A549 (cell line): ENCODE data around the gene PMFBP1. TPM values are rescaled to one million over a fixed set of nuclear protein-coding genes. Genes with fewer than 3 reads are reported as not detected.

Experiments
- ATAC-seq, 2 experiments: fragments of 200-7000 bp in 1 of 2; fragments of >200 bp in 1 of 2; cut with Nextera tagmentation in 1 of 2; cut with Tn5 transposase in 1 of 2; 3 replicates each; pipeline versions ENCODE4 v1.8.0 to v1.9.1; 2018 to 2020; ENCODE audit warnings: mild to moderate bottlenecking in 1 of 2, moderate library complexity in 1 of 2
- CTCF ChIA-PET: fragments of 300-600 bp; sonication (Branson Sonifier 250); formaldehyde crosslinking; extraction: SDS; loops from one replicate; lab custom pipeline; 2021; ENCODE audit warnings: antibody characterized with exemption, inconsistent platforms; lab: Yijun Ruan, JAX
- POLR2A ChIA-PET: fragments of 350-600 bp; formaldehyde crosslinking; extraction: SDS; loops from one replicate; lab custom pipeline; 2021; ENCODE audit warnings: antibody characterized with exemption, inconsistent platforms; lab: Yijun Ruan, JAX
- DNase-seq, 2 experiments: peaks; one replicate each; pipeline versions ENCODE4 v3.0.0 to v3.0.0-alpha.2; 2011 to 2016; ENCODE audit warnings: low read depth in 1 of 2, low spot score in 1 of 2
- FAIRE-seq: peaks from 2 replicates; lab custom pipeline; 2011; peaks lifted over from hg19 to GRCh38; lab: Jason Lieb, UNC
- H3K27ac ChIP-seq, 2 experiments: fragments of >200 bp; sonication (Bioruptor Twin); formaldehyde crosslinking; 3 replicates each; pipeline ENCODE4 v1.5.1; 2016 to 2017
- H3K4me1 ChIP-seq: fragments of >200 bp; sonication (Bioruptor Twin); formaldehyde crosslinking; 3 replicates; pipeline ENCODE4 v1.6.1; 2016
- H3K4me2 ChIP-seq: fragments of >200 bp; sonication (Bioruptor Twin); formaldehyde crosslinking; 3 replicates; pipeline ENCODE4 v1.6.1; 2016
- H3K4me3 ChIP-seq: fragments of >200 bp; sonication (Bioruptor Twin); formaldehyde crosslinking; 3 replicates; pipeline ENCODE4 v1.5.1; 2016
- H3K9me3 ChIP-seq: fragments of >200 bp; sonication (Bioruptor Twin); formaldehyde crosslinking; 3 replicates; pipeline ENCODE4 v1.6.1; 2016
- ATOH8 ChIP-seq: fragments of 250-450 bp; sonication (Bioruptor Pico); IDR thresholded peaks from 2 replicates; pipeline ENCODE4 v1.5.0; 2020; ENCODE audit warnings: low read depth, mild to moderate bottlenecking, moderate library complexity
- CBX8 ChIP-seq: fragments of 200-600 bp; sonication (generic); IDR thresholded peaks from 2 replicates; pipeline ENCODE4 v1.6.1; 2016
- CHD2 ChIP-seq: fragments of 150-350 bp; IDR thresholded peaks from 2 replicates; pipeline ENCODE4 v1.6.1; 2014; ENCODE audit warnings: low read length; ENCODE audit not compliant: partially characterized antibody
- CTCF ChIP-seq: fragments of >200 bp; sonication (Bioruptor Twin); formaldehyde crosslinking; IDR thresholded peaks from 3 replicates; pipeline ENCODE4 v1.5.1; 2016
- E2F6 ChIP-seq: IDR thresholded peaks from 2 replicates; pipeline ENCODE4 v1.6.1; 2012; ENCODE audit warnings: low read depth, borderline replicate concordance
- EHMT2 ChIP-seq: fragments of 200-600 bp; sonication (generic); IDR thresholded peaks from 2 replicates; pipeline ENCODE4 v1.6.1; 2016; ENCODE audit warnings: antibody characterized with exemption, low read depth, mild to moderate bottlenecking, moderate library complexity
- ELK1 ChIP-seq: fragments of 150-350 bp; IDR thresholded peaks from 2 replicates; pipeline ENCODE4 v1.6.1; 2014; ENCODE audit warnings: low read depth, mild to moderate bottlenecking, low read length
- EP300 ChIP-seq, 2 experiments: fragments of >200 bp; sonication (Bioruptor Twin); formaldehyde crosslinking; IDR thresholded peaks; 2 replicates in 1 of 2; 3 replicates in 1 of 2; pipeline ENCODE4 v1.6.1; 2016 to 2017
- ESRRA ChIP-seq: fragments of 150-350 bp; IDR thresholded peaks from 2 replicates; pipeline ENCODE4 v1.6.1; 2014; ENCODE audit warnings: mild to moderate bottlenecking, low read length, borderline replicate concordance
- FOSL2 ChIP-seq, 2 experiments: fragments of 450-650 bp in 1 of 2; fragments of >200 bp in 1 of 2; sonication (Bioruptor Twin) in 1 of 2; formaldehyde crosslinking; IDR thresholded peaks; 2 replicates each; pipeline versions ENCODE4 v1.5.0 to v1.6.1; 2016 to 2020; ENCODE audit warnings: mild to moderate bottlenecking in 1 of 2, moderate library complexity in 1 of 2
- GATA3 ChIP-seq: IDR thresholded peaks from 2 replicates; pipeline ENCODE4 v1.6.1; 2012; ENCODE audit warnings: borderline replicate concordance
- JUN ChIP-seq, 2 experiments: fragments of >200 bp; sonication (Bioruptor Twin); formaldehyde crosslinking; IDR thresholded peaks; 2 replicates in 1 of 2; 3 replicates in 1 of 2; pipeline ENCODE4 v1.6.1; 2016 to 2017
- KDM5A ChIP-seq: fragments of 200-600 bp; sonication (generic); IDR thresholded peaks from 2 replicates; pipeline ENCODE4 v1.6.1; 2016; ENCODE audit warnings: antibody characterized with exemption, mild to moderate bottlenecking
- MAX ChIP-seq: IDR thresholded peaks from 2 replicates; pipeline ENCODE4 v1.6.1; 2012
- MAZ ChIP-seq: fragments of 150-350 bp; IDR thresholded peaks from 2 replicates; pipeline ENCODE4 v1.6.1; 2014; ENCODE audit warnings: antibody characterized with exemption, low read depth, low read length, borderline replicate concordance
- NPAS2 ChIP-seq: fragments of 250-450 bp; sonication (Bioruptor Pico); IDR thresholded peaks from 2 replicates; pipeline ENCODE4 v1.8.0; 2022; ENCODE audit warnings: mild to moderate bottlenecking, moderate library complexity, borderline replicate concordance
- NR3C1 ChIP-seq: fragments of >200 bp; sonication (Bioruptor Twin); formaldehyde crosslinking; IDR thresholded peaks from 3 replicates; pipeline ENCODE4 v1.6.1; 2017
- POLR2AphosphoS2 ChIP-seq: conservative IDR thresholded peaks from 2 replicates; pipeline ENCODE4 v1.6.1; 2012; ENCODE audit warnings: low read length, improper control_type of control experiment, inconsistent platforms
- RNF2 ChIP-seq: fragments of 200-600 bp; sonication (generic); IDR thresholded peaks from 2 replicates; pipeline ENCODE4 v1.6.1; 2016; ENCODE audit warnings: low read depth, mild to moderate bottlenecking, antibody characterized with exemption, moderate library complexity, borderline replicate concordance
- SMC3 ChIP-seq: fragments of >200 bp; sonication (Bioruptor Twin); formaldehyde crosslinking; IDR thresholded peaks from 3 replicates; pipeline ENCODE4 v1.6.1; 2018; ENCODE audit warnings: inconsistent platforms
- SREBF2 ChIP-seq: fragments of 450-650 bp; IDR thresholded peaks from 2 replicates; pipeline ENCODE4 v1.6.1; 2014; ENCODE audit warnings: mild to moderate bottlenecking, moderate library complexity
- ZC3H11A ChIP-seq: fragments of 450-650 bp; IDR thresholded peaks from 2 replicates; pipeline ENCODE4 v1.6.1; 2014; ENCODE audit warnings: antibody characterized with exemption, mild to moderate bottlenecking
- ZFP36 ChIP-seq: fragments of 450-650 bp; IDR thresholded peaks from 2 replicates; pipeline ENCODE4 v1.6.1; 2014; ENCODE audit warnings: borderline replicate concordance; ENCODE audit not compliant: partially characterized antibody
- WGBS: methylation state at CpG from one replicate; pipeline ENCODE4 v1.1.6; 2017; ENCODE audit errors: missing lambda C conversion rate; 5-methylcytosine and 5-hydroxymethylcytosine counted together
- polyA plus RNA-seq, 4 experiments: library from polyadenylated mRNA; depleted of rRNA in 3 of 4; stranded (reverse); fragments of >200 nt; fragmentation: RNase III in 1 of 4; extraction: RNeasy Plus Mini Kit Qiagen cat#74134 plus additional on column Dnase treatment in 1 of 4; gene quantifications; 2 replicates in 3 of 4; 3 replicates in 1 of 4; pipeline ENCODE4 v1.2.3, GENCODE V29; 2011 to 2017
- TF ChIP-seq, protein P1 (sequence below): IDR thresholded peaks from 2 replicates; pipeline ENCODE4 v1.6.1; 2012

PMFBP1 gene
- polyA plus RNA-seq, 2 of the 4 experiments (the other 2 are of a cell fraction): 0.05 to 0.22 TPM

GRCh38 chr16:72206299-72206698 is 34.3 kb upstream of the PMFBP1 start:
- H3K4me2 ChIP-seq: no peak overlapping the region
- H3K9me3 ChIP-seq: no peaks in the 10 kb centered on the region
- H3K27ac ChIP-seq: no peak overlapping the region
- TF ChIP-seq ZC3H11A (no peak), POLR2AphosphoS2 (no peak), NR3C1 (no peak), EHMT2 (no peak), CHD2 (no peak), E2F6 (no peak), ZFP36 (no peak), MAX (no peak), ATOH8 (CRISPR knock-in tag) (no peak), NPAS2 (CRISPR knock-in tag) (no peak), MAZ (no peak), JUN (IDR thresholded peaks at IDR 0.05) (no peak), FOSL2 (IDR thresholded peaks at IDR 0.05) (no peak), FOSL2 (CRISPR knock-in tag; IDR thresholded peaks at IDR 0.05) (no peak), SMC3 (no peak), CTCF (no peak), CBX8 (no peak), ELK1 (no peak), KDM5A (no peak), GATA3 (no peak)
- TF ChIP-seq, protein P1, sequence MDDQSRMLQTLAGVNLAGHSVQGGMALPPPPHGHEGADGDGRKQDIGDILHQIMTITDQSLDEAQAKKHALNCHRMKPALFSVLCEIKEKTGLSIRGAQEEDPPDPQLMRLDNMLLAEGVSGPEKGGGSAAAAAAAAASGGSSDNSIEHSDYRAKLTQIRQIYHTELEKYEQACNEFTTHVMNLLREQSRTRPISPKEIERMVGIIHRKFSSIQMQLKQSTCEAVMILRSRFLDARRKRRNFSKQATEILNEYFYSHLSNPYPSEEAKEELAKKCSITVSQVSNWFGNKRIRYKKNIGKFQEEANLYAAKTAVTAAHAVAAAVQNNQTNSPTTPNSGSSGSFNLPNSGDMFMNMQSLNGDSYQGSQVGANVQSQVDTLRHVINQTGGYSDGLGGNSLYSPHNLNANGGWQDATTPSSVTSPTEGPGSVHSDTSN: no peak
- DNase-seq (no peak), FAIRE-seq (no peak), ATAC-seq (no peak)
- WGBS: 59% methylated on average over 3 of the region's 3 CpGs
- no peak overlapping the region for H3K4me3 ChIP-seq
- ChIA-PET CTCF (no interaction called here), POLR2A (no interaction called here)
- no peaks in the 10 kb centered on the region for H3K4me1 ChIP-seq

DNA sequence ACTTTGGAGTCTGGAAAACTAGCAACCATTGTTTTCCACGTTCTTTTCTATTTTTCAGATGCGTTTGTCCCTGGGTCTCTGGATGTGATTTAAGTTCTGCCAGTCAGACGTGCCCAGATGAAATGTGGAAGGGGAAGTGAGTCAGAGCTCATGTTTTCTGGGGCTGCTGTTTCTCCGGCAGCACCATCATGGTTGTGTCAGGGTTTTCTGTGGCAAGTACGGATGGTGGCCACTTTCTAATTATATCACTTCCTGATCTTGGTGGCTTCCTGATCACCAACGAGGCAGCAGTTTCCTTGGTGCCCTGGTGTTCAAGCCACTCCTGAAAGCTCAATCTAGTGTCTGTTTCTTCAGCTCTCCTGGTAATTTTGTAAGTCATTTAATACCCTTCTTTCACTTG is 31.4 kb upstream of the PMFBP1 start:
- POLR2A ChIA-PET: no interaction called here

More for the DNA sequence above, 31.4 kb upstream of the PMFBP1 start:
- no peak overlapping the region for H3K4me2 ChIP-seq
- WGBS: 14% methylated on average over 6 of the region's 6 CpGs
- H3K4me1 ChIP-seq: no peaks in the 10 kb centered on the region
- no peak for TF ChIP-seq NPAS2 (CRISPR knock-in tag)
- no peak for TF ChIP-seq EHMT2
- TF ChIP-seq ESRRA: no peak
- TF ChIP-seq EP300 (IDR thresholded peaks at IDR 0.05): no peak
- TF ChIP-seq FOSL2 (IDR thresholded peaks at IDR 0.05): no peak
- no peak for TF ChIP-seq FOSL2 (CRISPR knock-in tag; IDR thresholded peaks at IDR 0.05)
- TF ChIP-seq RNF2: no peak
- no peak for TF ChIP-seq KDM5A
- no peak for TF ChIP-seq CHD2
- no peak for TF ChIP-seq SREBF2
- no peak overlapping the region for H3K4me3 ChIP-seq
- DNase-seq (no peak), ATAC-seq (no peak), FAIRE-seq (no peak)
- no peak overlapping the region for H3K27ac ChIP-seq
- CTCF ChIA-PET: interaction anchor here (0.7 to 1.2 kb wide), 3 partner anchors 12 to 1730 kb away, joined by 3 to 4 read pairs (median 3); no protein-coding TSS in a partner anchor
- no peaks in the 10 kb centered on the region for H3K9me3 ChIP-seq
